ENCODE data around the gene SMARCD2.
"Not testable (repeated sequence)": the region's sequence is repeated elsewhere in the genome, so short reads cannot be mapped to it uniquely, and the experiment has no call there.

SMARCD2 gene

DNA sequence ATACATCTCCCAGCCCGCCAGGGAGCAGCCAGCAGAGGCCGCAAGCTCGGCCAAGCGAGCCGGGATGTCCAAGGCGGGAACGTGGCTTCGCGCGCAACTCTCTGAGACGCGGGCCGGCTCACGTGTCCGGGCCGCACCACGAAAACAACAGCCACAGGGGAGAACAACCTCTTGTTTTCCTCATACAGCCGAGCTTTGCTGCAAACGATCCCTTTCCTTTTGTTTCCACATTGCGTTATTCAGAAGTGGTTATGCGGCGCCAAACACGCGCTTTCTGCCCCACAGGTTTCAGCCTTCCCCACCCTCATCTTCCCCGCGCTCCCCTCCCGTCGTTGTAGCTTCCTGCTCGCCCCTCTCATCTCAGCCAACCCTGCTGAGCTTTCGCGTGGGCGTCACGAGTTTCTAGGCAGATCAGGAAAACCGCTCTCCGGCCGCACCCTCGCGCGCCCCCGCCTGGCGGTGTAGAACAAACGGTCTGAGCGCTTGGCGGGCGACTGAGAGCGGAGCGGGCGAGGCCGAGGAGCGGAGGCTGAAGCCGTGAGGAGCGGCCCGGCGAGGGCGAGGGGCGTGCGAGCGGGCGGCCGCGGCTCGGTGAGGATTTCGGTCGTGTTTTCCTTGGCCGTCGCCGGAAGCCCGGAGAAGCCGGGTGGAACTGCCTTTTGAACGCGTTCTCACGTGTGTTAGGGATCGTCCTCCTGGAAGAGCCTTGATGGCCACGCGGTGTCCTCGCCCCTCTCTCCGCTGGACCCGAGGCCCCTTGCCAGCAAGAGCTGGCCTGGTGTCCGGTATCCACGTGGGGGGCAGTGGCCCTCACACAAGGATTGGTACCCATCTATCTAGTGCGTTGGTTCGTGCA is 6.6 kb upstream of the SMARCD2 start:
- FAIRE-seq: no peak

DNA sequence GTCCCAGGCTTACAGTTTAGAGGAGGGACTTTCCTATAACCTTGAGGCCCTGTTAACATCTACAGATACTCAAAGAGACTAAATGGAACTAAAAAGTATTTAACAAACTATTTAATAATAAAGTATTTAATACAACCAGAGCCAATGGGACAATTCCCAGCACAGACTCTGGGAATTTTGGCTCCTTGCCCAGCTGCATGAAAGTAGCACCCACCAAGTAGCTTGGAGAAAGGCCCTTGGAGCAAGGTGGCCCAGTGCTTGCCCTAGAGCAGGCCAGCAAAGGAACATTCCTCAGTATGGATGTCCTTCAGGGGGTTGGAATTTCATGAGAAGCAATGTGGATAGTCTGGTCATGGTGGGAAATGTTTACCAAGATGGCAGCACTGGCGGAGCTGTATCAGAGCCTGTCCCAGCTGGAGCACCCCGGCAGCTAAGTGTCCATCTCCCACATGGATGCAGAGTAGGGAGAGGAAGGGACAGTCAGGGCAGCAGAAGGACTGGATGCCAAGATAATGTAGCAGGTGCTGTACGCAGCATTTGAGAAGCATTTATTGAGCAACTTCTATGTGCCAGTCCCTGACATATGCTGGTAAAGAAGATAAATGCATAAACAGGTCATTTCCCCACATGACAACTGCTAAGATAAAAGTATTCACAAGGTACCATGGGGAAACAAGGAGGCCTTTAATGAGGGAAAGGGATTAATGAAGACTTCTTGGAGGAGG is 5.2 kb upstream of the SMARCD2 start:
- no peak for FAIRE-seq

DNA sequence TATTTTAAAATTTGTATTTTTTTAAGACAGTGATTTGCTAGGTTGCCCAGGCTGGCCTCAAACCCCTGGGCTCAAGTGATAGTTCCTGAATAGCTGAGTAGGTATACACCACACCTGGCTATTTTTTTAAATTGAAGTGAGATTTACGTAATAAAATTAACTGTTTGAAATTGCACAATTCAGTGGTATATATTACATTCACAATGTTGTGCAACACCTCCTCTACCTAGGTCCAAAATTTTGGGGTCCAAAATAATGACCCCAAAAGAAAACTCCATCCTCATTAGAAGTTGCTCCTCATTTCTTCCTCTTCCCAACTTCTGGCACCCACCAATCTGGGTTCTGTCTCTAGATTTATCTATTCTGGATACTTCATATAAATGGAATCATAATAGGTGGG is 3.0 kb upstream of the SMARCD2 start:
- FAIRE-seq: no peak

DNA sequence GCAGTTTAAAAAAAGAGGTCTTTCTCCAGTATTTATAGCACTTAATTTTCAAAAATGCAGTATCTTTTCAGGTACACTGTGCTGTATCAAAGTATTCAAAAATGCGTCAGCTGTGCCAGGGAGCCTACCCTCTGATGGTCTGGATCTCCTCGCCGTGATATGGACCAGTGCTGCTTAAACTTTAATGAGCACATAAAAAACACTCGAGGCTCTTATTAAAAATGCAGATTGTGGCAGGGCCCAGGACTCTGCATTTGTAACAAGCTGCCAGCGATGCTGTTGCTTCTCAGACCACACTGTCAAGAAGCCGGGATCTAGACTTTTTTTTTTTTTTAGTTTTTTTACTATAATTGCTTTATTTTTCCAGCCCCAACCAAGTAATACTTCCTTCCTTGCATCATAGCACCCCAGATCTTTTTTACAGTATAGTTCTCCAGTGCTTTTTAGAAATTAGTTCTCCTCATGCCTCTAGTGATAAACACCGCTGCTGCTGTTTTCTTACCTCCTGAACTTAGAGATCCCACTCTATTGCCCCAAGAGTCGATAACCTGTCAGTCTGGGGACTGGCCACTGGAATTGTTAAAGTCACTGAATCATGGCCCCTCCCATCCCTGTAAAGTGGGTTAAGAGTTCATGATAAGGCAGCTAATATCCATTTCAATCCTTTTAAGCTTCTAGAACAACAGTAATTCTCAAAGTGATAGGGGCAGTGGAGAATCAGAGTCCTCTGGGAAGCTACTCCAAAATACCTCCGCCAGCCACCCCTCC is 1.6 kb upstream of the SMARCD2 start:
- no peak for FAIRE-seq

DNA sequence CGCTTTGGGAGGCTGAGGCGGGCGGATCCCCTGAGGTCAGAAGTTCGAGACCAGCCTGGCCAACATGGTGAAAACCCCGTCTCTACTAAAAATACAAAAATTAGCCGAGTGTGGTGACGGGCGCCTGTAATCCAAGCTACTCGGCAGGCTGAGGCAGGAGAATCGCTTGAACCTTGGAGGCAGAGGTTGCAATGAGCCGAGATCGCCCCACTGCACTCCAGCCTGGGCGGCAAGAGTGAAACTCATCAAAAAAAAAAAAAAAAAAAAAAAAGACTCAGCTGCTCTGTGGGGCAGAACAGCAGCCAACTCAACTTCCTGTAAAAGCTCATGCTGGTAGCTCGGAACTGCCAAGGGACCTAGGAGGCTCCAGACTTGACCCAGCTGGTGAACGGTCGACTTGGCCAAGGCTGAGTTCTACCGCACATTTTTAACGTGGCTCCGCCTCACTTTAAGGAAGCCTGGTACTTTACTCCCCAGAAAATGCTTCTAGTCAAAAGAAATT is 953 bp upstream of the SMARCD2 start:
- FAIRE-seq: not testable (repeated sequence)

DNA sequence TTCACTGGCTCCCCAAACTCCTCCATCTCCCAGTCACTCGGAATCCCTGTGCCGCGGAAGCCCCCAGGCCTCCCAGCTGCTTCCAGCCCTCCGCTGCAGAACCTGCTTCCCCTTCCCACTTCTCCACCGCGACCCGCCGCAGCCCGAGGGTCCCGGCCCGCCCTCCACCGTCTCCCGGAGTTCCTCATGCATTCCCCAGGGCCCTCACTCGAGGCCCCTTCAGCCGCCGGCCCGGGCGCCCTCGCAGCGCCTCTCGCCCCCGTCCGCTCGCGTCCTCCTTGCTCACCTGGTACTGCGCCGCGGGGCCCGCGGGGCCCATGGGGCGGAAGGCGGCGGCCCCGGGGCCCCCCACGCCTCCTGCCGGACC is 329 bp downstream of the SMARCD2 start:
- no peak for FAIRE-seq

DNA sequence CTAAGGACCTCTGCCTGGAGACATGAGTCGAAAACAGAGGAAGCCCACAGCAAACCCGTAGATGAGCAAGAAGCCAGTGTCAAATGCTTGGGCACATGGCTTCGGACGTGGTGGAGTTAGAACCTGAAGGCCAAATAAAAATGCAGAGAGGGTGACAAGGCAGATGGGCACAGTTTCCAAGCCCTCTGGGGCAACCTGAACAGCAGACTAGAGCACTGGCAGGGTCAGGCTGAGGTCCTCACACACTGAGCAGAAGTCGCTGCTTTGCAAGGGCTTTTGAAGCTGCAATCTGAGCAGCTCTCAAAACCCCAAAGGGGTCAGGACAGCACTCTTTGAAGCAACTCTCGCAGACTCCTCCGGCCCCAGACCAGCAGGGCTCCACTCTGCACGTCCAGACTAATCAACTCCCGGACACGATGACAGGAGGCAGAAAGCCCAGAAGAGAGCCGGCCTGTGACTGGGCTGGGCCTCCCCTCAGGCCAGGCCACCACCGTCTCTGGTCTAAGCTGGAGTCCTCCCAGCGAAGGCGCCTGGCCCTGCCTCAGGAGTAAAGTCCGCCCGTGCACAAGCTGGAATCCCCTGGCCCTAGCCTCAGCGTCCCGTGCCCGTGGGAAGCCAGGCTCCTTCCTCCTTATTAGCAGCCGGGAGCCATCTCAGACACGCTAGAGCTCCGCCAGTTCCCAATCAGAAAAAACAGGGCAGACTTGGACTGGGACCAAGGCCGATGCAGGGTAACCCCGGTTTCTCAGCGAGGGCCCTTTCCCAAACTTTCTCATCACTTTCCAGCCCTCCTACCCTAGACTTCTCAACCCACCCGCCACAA is 924 bp downstream of the SMARCD2 start:
- FAIRE-seq: no peak

DNA sequence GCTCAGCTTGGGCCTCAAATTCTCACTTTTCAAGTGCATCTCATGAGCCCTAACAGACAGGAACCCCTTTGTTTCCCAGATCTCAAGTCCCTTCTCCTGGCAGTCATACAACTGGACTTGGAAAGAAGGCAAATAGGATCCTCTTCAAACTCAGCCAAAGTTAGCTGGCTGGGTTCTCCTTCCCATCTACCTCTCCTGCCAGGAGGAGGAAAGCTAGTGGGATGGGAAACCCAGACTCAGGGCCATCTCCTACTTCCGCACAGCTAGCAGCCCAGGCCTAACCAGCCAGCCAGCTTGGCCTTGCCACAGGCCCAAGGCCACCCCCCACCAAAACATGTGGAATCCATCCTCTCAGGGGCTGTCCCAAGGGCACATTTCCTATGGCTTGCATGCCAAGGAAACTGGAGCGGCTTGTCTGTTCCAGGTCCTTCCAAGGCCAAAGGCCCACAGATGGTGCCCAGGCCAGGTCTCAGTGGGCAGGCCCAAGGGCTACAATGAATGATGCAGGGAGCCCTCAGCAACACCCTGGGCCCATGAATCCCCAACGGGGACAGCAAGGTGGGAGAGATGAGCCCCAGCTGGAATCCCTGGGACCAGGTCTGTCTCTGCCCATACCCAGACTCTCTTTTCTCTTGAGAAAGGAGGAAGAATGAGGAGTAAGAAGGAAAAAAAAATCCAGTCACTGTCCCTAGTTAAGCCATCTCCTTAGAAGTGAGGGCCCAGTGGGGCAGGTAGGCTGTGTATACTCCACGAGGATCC is 1.7 kb downstream of the SMARCD2 start:
- FAIRE-seq: no peak

DNA sequence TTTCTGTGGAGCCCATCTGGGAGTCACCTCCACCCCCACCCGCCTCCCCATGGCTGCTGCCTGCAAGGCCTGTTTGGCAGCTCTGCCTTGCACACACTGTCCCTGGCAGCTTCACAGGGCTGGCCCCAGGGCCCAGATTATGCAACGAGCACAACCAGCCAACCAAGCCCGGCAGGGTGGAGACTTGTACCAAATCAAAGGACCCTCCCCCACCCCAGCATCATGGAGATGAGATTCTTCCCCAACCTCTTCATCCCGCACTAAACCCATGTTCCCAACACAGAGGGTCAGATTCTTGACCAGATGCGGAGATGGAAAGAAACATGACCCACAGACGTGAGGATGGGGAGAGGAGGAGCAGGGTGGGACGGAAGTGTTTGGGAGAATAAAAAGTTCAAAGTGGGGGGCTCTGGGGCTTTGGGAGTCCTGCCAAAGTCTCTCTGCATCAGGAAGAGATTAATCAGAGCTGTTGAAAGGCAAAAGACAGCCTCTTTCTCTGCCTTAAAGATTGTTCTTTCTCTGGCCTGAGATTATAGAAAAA is 3.8 kb downstream of the SMARCD2 start:
- FAIRE-seq: no peak

DNA sequence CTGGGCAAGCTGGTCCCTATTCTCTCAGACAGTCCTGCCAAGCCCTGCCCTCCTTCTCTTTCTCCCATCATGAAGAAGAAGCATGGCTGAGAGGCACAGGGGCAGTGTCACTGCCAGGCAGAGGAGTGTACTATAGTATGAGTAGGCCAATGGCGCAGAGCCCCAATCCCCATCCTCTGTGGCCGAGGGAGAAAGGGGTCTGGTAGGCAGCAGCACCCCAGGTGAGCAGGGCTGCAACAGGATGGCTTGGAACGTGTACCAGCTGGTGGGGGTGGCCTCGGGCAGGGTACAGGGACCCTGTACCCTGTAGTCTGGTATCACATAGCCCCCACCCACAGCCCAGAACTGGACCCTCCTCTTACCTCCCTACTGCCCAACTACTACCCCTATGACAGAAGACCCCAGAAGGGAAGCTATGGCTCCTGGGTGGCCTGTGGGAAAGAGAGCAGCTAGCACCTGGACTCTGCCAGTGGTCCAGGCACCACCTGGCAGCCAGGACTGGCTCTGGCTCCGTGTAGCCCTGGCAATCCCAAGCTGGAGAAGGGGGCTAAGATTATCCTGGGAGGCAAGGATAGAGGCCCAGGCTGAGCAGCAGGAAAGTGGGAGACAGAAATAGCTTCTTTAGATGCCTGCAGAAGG is 4.4 kb downstream of the SMARCD2 start:
- no peak for FAIRE-seq

DNA sequence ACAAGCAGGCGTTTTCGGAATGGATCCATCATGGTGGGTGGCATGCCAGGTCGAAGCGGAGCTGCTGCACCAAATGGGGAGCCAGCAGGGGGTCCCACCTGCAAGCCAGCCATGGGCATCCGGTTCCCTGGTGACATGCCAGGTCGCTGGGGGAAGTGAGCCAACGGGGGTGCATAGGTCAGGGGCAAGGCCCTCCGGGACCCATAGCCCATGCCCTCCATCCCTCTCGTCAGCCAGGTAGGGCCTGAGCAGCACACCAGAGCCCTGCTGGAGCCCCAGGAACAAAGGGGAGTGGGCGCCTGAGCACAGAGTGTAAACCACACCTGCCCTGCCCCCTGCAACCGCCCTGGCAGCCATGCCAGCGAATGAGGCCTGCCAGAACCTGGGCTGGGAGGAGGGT is 5.0 kb downstream of the SMARCD2 start:
- no peak for FAIRE-seq

DNA sequence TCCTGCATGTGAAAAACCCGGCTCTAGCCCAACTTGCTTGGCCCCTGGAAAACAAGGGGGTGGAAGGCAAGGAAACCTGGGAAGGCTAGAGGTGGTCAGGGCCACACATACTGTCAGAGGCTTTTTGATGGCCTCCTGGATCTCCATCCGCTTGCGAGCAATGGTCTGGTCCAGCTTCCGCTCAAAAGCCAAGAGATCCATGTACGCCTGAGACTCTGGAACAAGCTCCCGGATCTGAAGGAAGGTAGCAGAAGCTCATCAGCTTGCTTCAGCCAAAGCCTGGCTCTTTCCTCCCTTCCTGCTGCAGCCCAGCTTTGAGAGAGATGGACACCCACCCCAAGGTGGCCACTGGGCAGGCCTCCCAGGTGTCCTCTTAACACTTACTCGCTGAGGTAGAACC is 5.7 kb downstream of the SMARCD2 start:
- FAIRE-seq: no peak

DNA sequence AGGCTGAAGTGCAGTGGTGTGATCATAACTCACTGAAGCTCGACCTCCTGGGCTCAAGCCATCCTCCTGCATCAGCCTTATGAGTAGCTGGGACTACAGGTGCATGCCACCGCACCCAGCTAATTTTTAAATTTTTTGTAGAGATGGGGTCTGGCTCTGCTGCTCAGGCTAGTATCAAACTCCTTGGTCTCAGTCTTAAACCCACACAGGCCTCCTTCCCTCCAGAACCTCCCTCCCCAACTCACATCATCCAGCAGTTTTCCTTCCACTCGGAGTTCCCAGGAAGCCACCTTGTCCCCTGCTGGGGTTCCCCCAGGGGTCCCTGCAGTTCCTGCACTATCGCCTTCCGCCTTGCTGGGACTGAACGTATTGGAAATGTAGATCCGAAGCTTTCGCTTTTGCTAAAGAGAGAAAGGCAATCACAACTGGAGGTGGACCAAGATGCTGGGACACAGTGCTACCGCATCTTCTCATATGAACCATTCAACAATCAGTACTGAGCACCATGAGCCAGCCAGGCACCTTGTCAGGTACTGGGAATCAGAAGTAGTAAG is 7.2 kb downstream of the SMARCD2 start:
- FAIRE-seq: no peak

DNA sequence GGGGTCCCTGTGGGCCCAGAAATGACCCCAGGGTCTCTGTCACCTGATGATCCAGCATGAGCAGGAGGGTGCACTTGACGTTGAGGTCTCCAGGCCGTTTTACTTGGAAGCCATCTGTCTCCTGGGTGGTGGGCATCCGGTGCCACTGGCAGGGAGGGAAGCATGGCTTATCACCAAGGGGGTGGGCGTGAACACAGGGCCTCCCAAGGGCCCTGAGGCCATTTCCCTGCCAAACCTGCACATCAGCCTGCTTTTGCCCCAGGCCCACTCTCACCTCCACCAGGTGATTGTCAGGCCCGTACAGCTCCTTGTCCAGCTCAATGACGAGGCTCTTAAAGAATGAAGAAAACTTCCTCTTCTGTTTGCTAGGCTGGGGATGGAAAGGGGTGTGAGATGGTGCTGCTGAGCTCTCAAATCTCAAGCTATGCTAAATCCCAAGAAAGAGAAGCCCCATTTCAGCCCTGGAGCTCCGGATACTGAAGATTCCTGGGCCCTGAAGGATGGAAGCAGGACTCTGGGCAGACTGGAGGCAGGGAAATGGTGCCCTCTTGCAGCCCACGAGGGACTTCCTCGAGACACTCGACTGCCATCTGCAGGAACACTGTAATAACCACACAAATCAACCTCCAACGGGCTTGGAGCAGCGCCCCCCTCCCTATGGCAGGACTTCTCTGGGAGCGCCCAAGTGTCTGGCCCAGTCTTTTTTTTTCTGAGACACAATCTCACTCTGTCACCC is 7.9 kb downstream of the SMARCD2 start:
- FAIRE-seq: peak; percentile 94

DNA sequence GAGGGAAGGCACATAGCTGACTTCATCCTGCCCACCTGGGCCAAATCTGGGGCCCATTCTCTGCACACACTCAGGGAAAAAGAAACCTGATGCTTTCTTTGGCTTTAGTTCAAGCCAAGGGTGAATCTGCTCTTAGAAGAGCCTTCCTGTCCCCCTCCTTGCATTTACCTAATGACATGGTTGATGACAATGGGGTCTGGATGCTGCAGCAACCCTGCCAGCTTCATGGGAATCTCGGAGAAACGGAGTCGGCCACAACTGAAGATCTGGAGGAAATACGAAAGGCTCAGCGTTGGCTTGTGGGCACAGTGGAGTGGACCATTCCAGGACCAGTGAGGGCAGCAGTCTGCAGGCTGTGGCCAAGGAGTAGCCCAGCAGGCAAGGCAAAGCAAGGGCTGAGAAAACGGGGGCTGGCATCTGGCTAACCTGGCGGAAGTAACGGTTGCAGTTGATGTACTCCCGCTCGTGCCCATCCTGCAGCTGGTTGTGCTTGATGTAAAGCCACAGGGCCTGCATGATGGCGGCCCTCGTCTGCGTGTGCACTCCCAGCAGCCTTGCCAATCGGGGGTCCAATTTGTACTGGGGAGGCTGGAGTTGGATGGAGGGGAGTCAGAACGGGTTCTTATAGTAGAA is 8.6 kb downstream of the SMARCD2 start:
- FAIRE-seq: no peak

DNA sequence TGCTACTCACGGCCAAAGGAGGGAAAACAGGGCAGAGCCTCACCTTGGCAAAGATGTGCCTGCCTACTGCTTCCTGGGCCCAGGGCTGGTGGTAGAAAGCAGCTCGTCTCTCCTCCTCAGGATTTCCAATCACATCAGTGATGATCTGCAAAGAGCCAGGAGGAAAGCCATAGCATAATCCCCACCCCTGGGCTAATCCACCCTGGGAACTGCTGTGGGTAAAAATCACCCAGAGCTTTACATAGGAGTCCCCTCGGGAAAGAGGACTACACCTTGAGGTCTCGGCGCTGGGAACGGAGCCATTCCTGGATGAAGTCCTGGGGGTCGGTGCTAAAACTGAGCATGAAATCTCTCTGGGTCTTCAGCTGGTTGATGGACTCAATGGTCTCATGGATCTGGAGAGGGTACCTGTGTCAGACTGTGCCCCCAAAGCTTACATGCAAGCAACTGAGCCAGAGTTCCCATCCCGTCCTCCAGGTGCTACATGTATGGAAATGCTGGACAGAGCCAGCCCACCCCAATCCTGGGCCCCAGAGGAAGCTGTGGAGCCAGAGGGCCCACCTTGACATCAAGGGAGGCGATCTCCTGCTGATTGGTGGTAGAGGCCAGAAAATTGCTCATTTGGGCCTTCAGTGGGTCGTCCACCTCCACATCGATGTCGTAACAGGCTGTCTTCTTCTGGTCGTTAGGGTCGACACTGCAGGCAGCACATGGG is 9.3 kb downstream of the SMARCD2 start:
- FAIRE-seq: no peak

DNA sequence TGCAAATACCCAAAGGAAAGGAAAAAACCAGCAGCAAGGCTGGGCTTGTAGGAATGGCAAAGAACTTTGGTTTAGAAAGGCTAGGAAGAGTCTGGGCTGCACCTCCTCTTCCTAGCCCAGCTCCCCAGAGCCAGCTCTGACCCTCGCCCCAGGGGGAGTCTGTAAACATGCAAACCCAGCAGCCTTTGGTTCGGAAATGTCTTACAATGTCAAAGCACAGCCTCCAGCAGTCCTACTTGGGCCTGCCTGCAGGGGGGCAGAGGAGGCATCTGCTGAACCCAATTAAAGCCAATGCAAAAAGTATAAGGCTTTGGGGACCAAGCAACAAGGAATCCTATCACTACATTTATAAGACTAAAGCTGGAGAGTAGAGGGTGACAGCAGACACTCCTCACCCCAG is 10.0 kb downstream of the SMARCD2 start:
- no peak for FAIRE-seq

DNA sequence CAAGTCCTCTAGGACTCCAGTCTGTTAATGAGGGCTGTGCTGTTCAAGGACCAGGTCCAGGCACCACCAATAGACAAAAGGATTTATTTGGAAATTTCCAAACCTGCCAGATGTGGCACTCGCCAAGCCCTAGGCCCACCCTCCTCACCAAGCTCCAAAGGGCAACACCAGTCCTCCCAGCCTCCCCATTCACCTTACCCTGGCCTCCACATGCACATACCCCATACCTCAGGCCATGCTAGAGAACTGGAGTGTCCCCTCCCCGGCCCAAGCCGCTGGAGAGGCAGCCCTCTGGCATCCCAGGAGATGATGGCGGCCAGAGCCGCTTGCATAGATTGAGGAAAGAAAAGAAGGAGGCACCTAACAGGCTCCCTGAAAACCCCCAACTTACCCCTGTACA is 10.5 kb downstream of the SMARCD2 start:
- FAIRE-seq: no peak

DNA sequence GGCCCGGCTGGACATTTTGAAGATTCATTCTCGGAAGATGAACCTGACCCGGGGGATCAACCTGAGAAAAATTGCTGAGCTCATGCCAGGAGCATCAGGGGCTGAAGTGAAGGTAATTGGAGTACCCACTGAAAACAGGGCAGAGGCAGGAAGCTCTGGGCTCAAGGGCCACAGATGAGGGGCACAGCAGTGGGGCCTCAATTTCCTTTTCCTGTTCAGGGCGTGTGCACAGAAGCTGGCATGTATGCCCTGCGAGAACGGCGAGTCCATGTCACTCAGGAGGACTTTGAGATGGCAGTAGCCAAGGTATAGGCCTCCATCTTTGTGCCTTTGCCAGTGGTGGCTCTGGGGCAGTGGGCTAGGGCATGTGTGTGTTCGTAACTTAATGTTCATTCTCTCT is 11.0 kb downstream of the SMARCD2 start:
- no peak for FAIRE-seq
